GM18868 (cell line): ENCODE data around the gene MRPS33.
A peak's percentile ranks its signal among the peaks of the same experiment; 100 is the strongest.

Experiments used
- ATAC-seq: cut with Tn5 transposase; IDR thresholded peaks from one replicate; pipeline ENCODE4 v1.9.1; 2021; ENCODE audit warnings: mild to moderate bottlenecking, moderate library complexity; ENCODE audit not compliant: unreplicated experiment

The MRPS33 gene

GRCh38 chr7:141012696-141013344 is 1.9 kb downstream of the MRPS33 start:
- ATAC-seq = no peak

- peak; percentile 19 for ATAC-seq
These were observed 2.6 kb downstream of the MRPS33 start for GRCh38 chr7:141012044-141012685.

GRCh38 chr7:141011443-141011842 is 3.3 kb downstream of the MRPS33 start:
- no peak for ATAC-seq

- ATAC-seq = no peak
These were observed 11.3 kb downstream of the MRPS33 start for GRCh38 chr7:141003172-141004065.

GRCh38 chr7:141001546-141001945 is 13.2 kb downstream of the MRPS33 start:
- ATAC-seq = no peak

- ATAC-seq = no peak
These were observed 13.6 kb downstream of the MRPS33 start for GRCh38 chr7:141001122-141001521.

- ATAC-seq = no peak
These were observed 16.0 kb downstream of the MRPS33 start for GRCh38 chr7:140998715-140999114.

GRCh38 chr7:140992422-140992821 is 22.3 kb downstream of the MRPS33 start:
- ATAC-seq = no peak

GRCh38 chr7:140990193-140990962 is 24.4 kb downstream of the MRPS33 start:
- ATAC-seq = no peak

- no peak for ATAC-seq
These were observed 25.7 kb downstream of the MRPS33 start for GRCh38 chr7:140989068-140989467.

- ATAC-seq = no peak
These were observed 30.9 kb downstream of the MRPS33 start for GRCh38 chr7:140983802-140984201.

- no peak for ATAC-seq
These were observed 32.2 kb downstream of the MRPS33 start for GRCh38 chr7:140982508-140982907.

GRCh38 chr7:140981951-140982350 is 32.8 kb downstream of the MRPS33 start:
- ATAC-seq = no peak

- no peak for ATAC-seq
These were observed 37.0 kb downstream of the MRPS33 start for GRCh38 chr7:140977741-140978140.

- no peak for ATAC-seq
These were observed 41.6 kb downstream of the MRPS33 start for GRCh38 chr7:140972876-140973829.

- ATAC-seq = no peak
These were observed 42.4 kb downstream of the MRPS33 start for GRCh38 chr7:140972344-140972743.

GRCh38 chr7:140967438-140967837 is 47.3 kb downstream of the MRPS33 start:
- no peak for ATAC-seq

GRCh38 chr7:140966561-140967233 is 48.1 kb downstream of the MRPS33 start:
- no peak for ATAC-seq

- no peak for ATAC-seq
These were observed 53.6 kb downstream of the MRPS33 start for GRCh38 chr7:140961117-140961516.
